ENCODE data around the gene EPAS1.

- TF ChIP-seq CTCF (IDR thresholded peaks at IDR 0.05) (no peak), POLR2AphosphoS5 (IDR thresholded peaks at IDR 0.05; ENCODE audit: low read depth, low read length) (no peak)
These were observed 87.2 kb downstream of the EPAS1 start for GRCh38 chr2:46384457-46384815.

Measured in Panc1 (cell line).